HepG2 (cell line): ENCODE measurements around the gene FUOM. TPM values are rescaled to one million over a fixed set of nuclear protein-coding genes. Genes with fewer than 3 reads are reported as not detected.

Source experiments
- AGO2 ChIP-seq: fragments of 200-400 bp; formaldehyde crosslinking; optimal IDR thresholded peaks from 2 replicates; pipeline ENCODE3; 2017; ENCODE audit warnings: mild to moderate bottlenecking, low read depth, low read length, moderate library complexity
- CEBPB ChIP-seq: IDR thresholded peaks from 2 replicates; pipeline ENCODE4 v1.6.1; 2011; ENCODE audit warnings: low read depth, low read length, improper control_type of control experiment, borderline replicate concordance
- HOXD1 ChIP-seq: sonication (generic); formaldehyde crosslinking; IDR thresholded peaks from 2 replicates; pipeline ENCODE4 v1.5.0; 2020; ENCODE audit warnings: missing genetic modification reagents
- KDM2A ChIP-seq: sonication (generic); formaldehyde crosslinking; IDR thresholded peaks from 2 replicates; pipeline ENCODE4 v1.4.0; 2020; ENCODE audit warnings: low read depth, missing genetic modification reagents, borderline replicate concordance
- MTA1 ChIP-seq: sonication (generic); formaldehyde crosslinking; IDR thresholded peaks from 2 replicates; pipeline ENCODE4 v1.4.0; 2020; ENCODE audit warnings: missing genetic modification reagents, mild to moderate bottlenecking, borderline replicate concordance
- MZF1 ChIP-seq: sonication (generic); formaldehyde crosslinking; IDR thresholded peaks from 2 replicates; pipeline ENCODE4 v1.8.1; 2023; ENCODE audit warnings: mild to moderate bottlenecking, missing genetic modification reagents, borderline replicate concordance
- NFE2 ChIP-seq: sonication (generic); formaldehyde crosslinking; IDR thresholded peaks from 2 replicates; pipeline ENCODE4 v1.4.0; 2020; ENCODE audit warnings: missing genetic modification reagents
- PRMT3 ChIP-seq: sonication (generic); formaldehyde crosslinking; IDR thresholded peaks from 2 replicates; pipeline ENCODE4 v1.8.1; 2022; ENCODE audit warnings: low read depth, mild to moderate bottlenecking, moderate library complexity, missing genetic modification reagents, borderline replicate concordance
- SMARCE1 ChIP-seq: fragments of 450-650 bp; IDR thresholded peaks from 2 replicates; pipeline ENCODE4 v1.6.1; 2017; ENCODE audit warnings: borderline replicate concordance
- YEATS2 ChIP-seq: sonication (generic); formaldehyde crosslinking; IDR thresholded peaks from 2 replicates; pipeline ENCODE4 v1.4.0; 2020; ENCODE audit warnings: missing genetic modification reagents, borderline replicate concordance
- ZBTB34 ChIP-seq: sonication (generic); formaldehyde crosslinking; IDR thresholded peaks from 2 replicates; pipeline ENCODE4 v1.8.0; 2022; ENCODE audit warnings: mild to moderate bottlenecking, missing genetic modification reagents
- ZNF180 ChIP-seq: sonication (generic); formaldehyde crosslinking; IDR thresholded peaks from 2 replicates; pipeline ENCODE4 v1.4.0; 2020; ENCODE audit warnings: low read depth, missing genetic modification reagents, borderline replicate concordance
- ZNF3 ChIP-seq: IDR thresholded peaks from 2 replicates; pipeline ENCODE4 v1.7.0; 2017; ENCODE audit warnings: inconsistent platforms
- ZNF781 ChIP-seq: sonication (generic); formaldehyde crosslinking; IDR thresholded peaks from 2 replicates; pipeline ENCODE4 v1.5.1; 2020; ENCODE audit warnings: borderline replicate concordance, mild to moderate bottlenecking, missing genetic modification reagents; ENCODE audit errors: not compliant biosample characterization
- polyA plus RNA-seq, 8 experiments: library from polyadenylated mRNA; depleted of rRNA in 3 of 8; stranded (reverse) in 7 of 8; unstranded in 1 of 8; fragments of >200 nt; fragmentation: Illumina TruSeq in 4 of 8; extraction: Trizol in 4 of 8; gene quantifications; 2 replicates each; pipeline versions ENCODE4 v1.2.1 to v1.2.3, GENCODE V29; 2011 to 2016; ENCODE audit warnings: low read depth in 4 of 8, missing spikeins in 1 of 8, mixed read lengths in 1 of 8; ENCODE audit not compliant: insufficient read depth in 1 of 8
- total RNA-seq, 5 experiments: library from RNA; depleted of rRNA; stranded (reverse); fragments of >200 nt; fragmentation: Illumina TruSeq; extraction: Trizol; gene quantifications; 2 replicates each; pipeline ENCODE4 v1.2.3, GENCODE V29; 2016; ENCODE audit warnings: low read depth in 1 of 5
- TF ChIP-seq, protein P1 (sequence below): sonication (generic); formaldehyde crosslinking; IDR thresholded peaks from 2 replicates; pipeline ENCODE4 v1.9.0; 2021; ENCODE audit warnings: missing genetic modification reagents, borderline replicate concordance
- TF ChIP-seq, protein P2 (sequence below): sonication (generic); formaldehyde crosslinking; conservative IDR thresholded peaks from 2 replicates; pipeline ENCODE4 v1.4.0; 2020; ENCODE audit warnings: missing genetic modification reagents
- TF ChIP-seq, protein P3 (sequence below): sonication (generic); formaldehyde crosslinking; IDR thresholded peaks from 2 replicates; pipeline ENCODE4 v1.4.0; 2020; ENCODE audit warnings: mild to moderate bottlenecking, missing genetic modification reagents, borderline replicate concordance

FUOM gene
- total and polyA plus RNA-seq, 2 of the 13 experiments (the other 11 are each of a cell fraction or from before 2014, with no cell fraction given), result 27.5 to 60.4 TPM

DNA sequence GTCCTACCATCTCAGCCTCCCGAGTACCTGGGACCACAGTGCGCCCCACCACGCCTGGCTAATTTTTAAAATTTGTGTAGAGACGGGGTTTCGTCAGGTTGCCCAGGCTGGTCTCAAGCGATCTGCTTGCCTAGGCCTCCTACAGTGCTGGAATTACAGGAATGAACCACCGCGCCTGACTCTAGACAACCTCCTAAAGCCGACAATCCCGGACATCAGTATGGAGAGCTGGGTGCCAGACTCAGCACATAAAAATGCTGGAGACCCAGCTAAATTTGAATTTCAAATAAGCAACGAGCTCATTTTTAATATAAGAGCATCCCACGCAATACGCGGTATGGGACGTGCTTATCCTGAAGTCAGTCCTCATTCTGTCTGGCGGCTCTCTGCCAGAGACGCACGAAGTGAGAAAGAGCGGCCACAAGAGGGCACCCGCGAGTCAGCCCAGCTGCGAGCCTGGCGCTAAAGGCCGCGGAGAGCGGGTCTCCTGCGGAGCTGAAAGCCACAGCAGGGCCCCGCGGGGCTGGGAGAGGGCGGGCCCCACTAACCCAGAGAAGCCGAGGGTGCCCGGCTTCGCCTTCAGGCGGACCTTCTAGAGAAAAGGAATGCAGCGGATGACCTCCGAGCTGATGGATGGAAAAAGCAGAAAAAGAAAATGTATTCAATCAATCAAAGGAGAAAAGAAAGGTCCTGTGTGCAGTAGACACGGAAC, 28.2 kb downstream of the FUOM start (continued):
- TF ChIP-seq ZNF180 (no peak), MTA1 (peak; percentile 40; the same call in 1 of the 2 replicates), ZNF3 (no peak), ZNF781 (CRISPR knock-in tag) (no peak), MZF1 (CRISPR knock-in tag) (no peak), SMARCE1 (no peak), CEBPB (no peak), AGO2 (no peak), KDM2A (peak; percentile 94), NFE2 (no peak), ZBTB34 (CRISPR knock-in tag) (no peak), YEATS2 (CRISPR knock-in tag) (no peak), PRMT3 (no peak), HOXD1 (CRISPR knock-in tag) (no peak)
- TF ChIP-seq, protein P1, sequence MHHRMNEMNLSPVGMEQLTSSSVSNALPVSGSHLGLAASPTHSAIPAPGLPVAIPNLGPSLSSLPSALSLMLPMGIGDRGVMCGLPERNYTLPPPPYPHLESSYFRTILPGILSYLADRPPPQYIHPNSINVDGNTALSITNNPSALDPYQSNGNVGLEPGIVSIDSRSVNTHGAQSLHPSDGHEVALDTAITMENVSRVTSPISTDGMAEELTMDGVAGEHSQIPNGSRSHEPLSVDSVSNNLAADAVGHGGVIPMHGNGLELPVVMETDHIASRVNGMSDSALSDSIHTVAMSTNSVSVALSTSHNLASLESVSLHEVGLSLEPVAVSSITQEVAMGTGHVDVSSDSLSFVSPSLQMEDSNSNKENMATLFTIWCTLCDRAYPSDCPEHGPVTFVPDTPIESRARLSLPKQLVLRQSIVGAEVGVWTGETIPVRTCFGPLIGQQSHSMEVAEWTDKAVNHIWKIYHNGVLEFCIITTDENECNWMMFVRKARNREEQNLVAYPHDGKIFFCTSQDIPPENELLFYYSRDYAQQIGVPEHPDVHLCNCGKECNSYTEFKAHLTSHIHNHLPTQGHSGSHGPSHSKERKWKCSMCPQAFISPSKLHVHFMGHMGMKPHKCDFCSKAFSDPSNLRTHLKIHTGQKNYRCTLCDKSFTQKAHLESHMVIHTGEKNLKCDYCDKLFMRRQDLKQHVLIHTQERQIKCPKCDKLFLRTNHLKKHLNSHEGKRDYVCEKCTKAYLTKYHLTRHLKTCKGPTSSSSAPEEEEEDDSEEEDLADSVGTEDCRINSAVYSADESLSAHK, result no peak
- TF ChIP-seq, protein P2, sequence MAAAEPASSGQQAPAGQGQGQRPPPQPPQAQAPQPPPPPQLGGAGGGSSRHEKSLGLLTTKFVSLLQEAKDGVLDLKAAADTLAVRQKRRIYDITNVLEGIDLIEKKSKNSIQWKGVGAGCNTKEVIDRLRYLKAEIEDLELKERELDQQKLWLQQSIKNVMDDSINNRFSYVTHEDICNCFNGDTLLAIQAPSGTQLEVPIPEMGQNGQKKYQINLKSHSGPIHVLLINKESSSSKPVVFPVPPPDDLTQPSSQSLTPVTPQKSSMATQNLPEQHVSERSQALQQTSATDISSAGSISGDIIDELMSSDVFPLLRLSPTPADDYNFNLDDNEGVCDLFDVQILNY (CRISPR knock-in tag), result no peak
- TF ChIP-seq, protein P3, sequence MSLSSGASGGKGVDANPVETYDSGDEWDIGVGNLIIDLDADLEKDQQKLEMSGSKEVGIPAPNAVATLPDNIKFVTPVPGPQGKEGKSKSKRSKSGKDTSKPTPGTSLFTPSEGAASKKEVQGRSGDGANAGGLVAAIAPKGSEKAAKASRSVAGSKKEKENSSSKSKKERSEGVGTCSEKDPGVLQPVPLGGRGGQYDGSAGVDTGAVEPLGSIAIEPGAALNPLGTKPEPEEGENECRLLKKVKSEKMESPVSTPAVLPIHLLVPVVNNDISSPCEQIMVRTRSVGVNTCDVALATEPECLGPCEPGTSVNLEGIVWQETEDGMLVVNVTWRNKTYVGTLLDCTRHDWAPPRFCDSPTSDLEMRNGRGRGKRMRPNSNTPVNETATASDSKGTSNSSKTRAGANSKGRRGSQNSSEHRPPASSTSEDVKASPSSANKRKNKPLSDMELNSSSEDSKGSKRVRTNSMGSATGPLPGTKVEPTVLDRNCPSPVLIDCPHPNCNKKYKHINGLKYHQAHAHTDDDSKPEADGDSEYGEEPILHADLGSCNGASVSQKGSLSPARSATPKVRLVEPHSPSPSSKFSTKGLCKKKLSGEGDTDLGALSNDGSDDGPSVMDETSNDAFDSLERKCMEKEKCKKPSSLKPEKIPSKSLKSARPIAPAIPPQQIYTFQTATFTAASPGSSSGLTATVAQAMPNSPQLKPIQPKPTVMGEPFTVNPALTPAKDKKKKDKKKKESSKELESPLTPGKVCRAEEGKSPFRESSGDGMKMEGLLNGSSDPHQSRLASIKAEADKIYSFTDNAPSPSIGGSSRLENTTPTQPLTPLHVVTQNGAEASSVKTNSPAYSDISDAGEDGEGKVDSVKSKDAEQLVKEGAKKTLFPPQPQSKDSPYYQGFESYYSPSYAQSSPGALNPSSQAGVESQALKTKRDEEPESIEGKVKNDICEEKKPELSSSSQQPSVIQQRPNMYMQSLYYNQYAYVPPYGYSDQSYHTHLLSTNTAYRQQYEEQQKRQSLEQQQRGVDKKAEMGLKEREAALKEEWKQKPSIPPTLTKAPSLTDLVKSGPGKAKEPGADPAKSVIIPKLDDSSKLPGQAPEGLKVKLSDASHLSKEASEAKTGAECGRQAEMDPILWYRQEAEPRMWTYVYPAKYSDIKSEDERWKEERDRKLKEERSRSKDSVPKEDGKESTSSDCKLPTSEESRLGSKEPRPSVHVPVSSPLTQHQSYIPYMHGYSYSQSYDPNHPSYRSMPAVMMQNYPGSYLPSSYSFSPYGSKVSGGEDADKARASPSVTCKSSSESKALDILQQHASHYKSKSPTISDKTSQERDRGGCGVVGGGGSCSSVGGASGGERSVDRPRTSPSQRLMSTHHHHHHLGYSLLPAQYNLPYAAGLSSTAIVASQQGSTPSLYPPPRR, result no peak
